ENCODE results near the gene PMEPA1. TPM values are rescaled to one million over a fixed set of nuclear protein-coding genes. Genes with fewer than 3 reads are reported as not detected.

PMEPA1 gene
- total RNA-seq, 1 donor from 2014 or later: 11.7 TPM

DNA sequence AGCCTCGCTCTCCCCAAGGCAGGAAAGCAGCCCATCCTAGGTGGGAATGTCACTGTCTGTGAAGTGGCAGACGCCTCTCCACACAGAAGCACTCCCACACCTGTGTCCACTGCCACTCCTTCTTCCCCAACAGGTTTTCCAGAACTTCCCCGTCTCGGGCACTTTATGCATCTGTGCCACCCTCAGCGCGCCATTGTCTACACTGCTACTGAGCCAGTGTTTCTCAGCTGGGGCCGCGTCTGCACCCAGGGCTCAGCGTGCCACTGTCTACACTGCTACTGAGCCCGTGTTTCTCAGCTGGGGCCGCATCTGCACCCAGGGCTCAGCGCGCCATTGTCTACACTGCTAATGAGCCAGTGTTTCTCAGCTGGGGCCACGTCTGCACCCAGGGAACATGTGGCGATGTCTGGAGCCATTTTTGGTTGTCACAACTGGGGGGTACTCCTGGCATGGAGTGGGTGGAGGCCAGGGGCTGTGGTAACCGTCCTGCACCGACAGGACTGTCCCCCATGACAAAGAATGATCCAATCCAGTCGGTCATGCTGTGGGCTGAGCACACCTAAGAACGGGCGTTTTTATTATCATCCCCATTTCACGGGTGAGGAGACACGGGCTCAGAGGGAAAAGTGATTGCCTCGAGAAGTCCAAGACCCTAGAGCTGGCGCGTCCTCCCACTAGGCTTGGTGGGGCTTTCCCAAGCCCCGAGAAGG lies 47.9 kb downstream of the PMEPA1 start:
- no peak for DNase-seq

DNA sequence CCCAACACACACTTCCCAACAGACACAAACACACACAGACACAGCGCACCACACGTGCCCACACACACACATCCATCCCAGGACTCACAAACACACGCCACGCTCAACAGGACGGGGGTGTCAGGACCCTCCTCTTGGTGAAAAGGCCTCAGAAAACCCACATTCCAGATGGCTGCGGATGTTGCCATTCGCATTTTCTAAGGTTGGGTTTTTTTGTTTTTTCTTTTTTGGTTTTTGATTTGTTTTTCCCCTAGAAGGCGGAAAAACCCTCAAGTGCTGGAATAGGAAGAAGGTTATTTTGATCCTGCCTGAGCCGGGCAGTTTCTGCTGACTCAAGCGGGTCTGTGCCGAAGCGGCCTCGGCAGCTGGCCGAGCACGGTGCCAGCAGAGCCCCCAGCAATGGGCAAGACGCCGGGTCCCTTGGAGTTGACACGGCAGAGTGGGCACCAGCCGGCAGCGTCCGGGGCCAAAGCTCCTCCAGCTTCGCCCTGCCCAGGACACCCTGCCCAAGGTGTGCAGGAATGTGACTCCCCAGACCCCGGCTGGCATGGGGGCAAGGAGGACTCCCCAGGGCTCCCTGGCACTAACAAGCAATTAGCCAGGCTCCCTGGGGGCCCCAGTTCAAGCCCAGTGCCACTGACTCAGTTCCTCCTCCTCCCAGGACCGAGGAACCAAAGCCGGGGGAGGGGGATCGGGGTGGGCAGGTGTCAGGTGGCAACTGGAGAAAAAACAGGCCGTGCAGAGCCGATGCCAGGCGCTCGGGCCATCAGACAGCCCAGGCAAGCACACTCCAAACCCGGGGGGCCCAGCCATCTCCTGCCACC lies 48.7 kb downstream of the PMEPA1 start:
- no peak for DNase-seq

DNA sequence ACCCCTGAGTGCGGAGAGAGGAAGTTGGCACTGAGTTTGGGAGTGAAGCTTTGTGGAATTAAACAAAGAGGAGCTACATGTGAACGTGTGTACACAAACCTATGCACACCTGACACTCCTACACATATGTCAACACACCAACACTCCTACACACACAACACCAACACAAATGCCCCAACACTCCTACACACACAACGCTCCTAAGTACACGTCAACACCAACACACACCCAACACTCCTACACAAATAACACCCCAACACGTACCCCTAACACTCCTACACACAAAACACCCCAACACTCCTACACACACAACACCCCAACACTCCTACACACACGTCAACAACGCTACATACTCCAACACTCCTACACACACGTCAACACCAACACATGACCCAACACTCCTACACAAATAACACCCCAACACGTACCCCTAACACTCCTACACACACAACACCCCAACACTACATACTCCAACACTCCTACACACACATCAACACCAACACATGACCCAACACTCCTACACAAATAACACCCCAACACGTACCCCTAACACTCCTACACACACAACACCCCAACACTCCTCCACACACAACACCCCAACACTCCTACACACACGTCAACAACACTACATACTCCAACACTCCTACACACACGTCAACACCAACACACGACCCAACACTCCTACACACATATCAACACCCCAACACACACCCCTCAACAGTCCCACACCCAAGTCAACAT lies 49.5 kb downstream of the PMEPA1 start:
- DNase-seq: no peak

GRCh38 chr20:57659517-57660180 lies 50.2 kb downstream of the PMEPA1 start:
- no peak for DNase-seq

- no peak for DNase-seq
Measured at GRCh38 chr20:57658833-57659516, 50.8 kb downstream of the PMEPA1 start.

DNA sequence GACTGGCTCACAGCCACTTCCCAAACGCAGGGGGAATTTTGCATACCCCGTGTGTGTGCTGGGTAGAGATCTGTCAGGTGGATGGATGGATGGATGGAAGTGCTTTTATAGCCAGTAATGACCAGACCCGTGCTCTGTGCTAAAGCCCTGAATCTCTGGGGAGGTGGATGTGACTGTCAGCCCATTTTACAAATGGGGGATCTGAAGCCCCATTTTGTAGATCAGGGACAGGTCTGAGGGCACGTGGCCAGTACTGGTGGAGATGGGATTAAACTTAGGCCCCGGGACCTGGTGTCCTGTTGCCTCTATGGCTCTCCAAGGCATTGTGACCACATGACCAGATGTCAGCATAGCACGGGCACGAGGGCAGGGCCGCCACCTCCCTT lies 51.4 kb downstream of the PMEPA1 start:
- DNase-seq: no peak

DNA sequence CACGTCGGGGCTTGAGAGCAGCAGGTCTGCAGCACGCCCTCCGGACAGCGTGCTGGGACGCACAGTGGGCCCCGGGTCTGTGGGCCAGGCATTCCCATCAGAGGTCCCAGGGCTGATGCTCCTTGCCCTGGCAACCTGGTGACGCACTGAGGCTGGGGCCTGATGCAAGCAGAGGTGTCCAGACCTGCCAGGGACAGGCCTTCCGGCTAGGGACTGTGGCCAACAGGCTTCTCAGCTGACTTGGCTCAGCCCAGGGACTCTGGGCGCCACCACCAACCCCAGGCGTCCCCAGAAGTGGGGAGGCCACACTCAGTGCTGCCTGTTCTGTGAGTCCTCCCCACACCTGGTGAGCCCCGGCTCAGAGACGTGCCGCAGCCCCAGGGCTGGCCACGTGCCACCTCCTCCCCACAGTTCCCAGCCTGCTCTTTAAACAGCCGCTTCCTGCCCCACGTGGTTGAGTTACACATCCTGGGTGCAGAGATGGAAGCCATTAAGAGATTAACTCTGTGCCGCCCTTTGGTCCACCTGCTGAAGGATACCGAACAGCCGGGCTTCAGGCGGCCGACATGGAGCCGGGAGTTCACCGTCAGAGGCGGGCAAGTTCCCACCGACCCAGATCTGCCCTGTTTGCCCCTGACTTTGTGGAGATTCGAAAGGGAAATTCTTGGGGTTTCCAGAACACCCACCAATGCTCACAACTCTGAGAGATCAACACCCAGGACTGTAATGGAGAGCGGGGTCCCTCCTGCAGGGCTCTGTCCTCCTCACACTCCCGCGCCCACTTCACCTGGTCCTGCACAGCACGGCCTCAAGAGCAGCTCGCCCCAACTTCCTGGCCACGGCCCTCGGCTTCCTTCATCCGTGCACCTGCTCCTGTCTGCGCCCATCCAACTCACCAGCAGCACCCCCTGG lies 52.0 kb downstream of the PMEPA1 start:
- DNase-seq: no peak

DNA sequence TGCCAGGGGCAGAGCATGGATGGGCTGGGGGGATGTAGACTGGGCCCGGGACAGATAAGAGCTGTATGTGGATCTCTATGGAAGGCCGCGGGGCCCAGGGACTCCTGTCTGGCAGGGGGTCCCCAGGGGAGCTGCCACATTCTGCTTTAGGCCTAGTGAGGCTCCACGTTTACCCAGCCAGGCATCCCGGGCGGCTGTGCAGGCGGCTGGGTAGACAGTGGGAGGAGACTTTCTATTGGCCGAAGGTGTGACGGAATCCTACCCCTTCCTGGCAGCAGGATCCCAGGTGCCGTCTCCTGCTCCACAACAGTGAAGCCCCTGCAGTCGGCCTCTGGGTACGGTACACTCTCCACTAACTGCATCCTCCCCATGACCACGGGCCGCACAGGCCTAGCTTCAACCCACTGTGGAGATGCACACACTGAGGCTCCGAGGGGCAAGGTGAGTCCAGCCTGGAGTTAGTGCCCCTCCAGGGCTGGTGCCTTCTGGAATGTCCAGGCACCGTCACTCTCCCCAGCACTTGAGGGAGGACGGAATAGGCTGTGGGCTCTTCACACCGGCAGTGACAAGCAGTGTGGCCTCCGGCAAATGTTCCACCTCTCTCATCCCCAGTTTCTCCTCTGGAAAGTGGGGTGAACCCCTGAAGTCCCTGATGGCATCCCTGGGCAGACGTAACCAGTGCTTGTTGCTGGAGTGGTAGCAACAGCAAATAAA lies 52.8 kb downstream of the PMEPA1 start:
- no peak for DNase-seq

DNA sequence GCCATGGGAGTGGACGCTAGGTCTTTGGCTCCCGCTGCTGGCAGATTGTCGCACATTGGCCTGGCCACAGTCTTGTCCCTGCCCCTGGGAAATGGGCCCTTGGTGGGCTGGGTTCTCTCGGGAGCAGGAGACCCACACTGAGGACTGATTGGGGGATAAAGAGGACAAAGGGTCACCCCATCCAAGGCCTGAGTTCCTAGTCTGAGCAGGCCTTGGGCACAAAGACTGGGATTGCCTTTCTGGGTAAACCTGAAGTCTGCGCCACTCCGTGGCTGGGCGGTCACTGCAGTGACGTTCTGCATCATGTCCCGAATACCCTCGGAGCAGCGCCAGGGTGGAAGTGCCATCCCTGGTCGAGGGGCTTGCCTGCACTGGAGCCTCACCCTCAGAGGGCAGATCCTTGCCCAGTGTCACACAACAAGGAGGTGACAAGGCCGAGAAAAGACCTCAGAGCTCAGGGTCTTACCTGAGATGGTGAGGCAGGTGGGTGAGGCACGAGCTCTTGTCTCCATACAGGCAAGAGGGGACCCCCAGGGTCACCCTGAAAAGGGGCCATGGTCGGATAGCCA lies 53.5 kb downstream of the PMEPA1 start:
- no peak for DNase-seq

- no peak for DNase-seq
Measured at GRCh38 chr20:57655809-57656155, 54.0 kb downstream of the PMEPA1 start.

- no peak for DNase-seq
Measured at GRCh38 chr20:57654998-57655808, 54.6 kb downstream of the PMEPA1 start.

DNA sequence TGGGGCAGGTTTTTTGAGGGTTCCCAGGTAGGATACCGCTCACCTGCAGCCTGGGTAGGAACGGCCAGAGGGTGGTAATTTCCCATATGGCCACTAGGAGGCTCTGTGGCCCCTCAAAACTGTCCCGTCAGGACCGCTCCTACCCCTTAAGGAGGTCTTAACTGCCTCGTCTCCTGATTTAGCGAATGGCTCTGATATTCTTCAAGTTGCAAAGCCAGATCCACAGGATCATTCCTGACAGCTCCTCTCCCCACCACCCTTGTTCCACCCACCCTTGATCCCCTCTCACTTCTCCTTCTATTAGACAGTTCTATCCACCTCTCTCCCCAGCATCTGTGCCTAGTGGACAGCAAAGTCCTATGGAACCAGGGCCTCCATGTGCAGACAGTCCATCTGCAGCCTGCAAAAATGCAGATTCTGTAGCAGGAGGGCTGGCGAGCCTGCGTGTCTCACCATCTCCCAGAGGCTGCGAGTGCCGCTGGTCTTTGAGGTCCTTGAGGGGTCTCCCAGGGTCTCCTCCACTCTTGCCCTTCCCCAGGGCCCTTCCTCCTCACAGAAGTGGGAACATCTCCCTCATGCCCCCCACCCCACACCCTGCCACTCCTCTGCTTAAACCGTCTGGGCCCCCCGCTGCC lies 55.3 kb downstream of the PMEPA1 start:
- peak; percentile 41 for DNase-seq

- DNase-seq: no peak
Measured at GRCh38 chr20:57653910-57654309, 55.9 kb downstream of the PMEPA1 start.

DNA sequence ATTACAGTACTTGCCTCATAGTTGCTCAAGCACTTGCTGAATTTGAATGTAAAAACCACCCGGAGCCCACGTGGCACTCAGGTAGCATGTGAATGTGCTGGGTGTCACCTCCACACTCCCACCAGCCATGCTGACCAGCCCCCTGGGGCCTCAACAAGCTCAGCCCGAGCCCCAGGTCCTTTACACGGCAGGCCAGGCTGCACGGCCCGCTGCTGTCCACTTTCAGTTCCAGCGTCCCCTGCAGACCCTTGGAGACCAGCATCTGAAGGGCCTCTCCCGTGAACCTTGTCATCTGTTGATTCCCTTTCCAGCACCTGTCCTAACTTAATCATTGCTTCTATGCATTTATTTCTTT lies 56.3 kb downstream of the PMEPA1 start:
- DNase-seq: no peak

DNA sequence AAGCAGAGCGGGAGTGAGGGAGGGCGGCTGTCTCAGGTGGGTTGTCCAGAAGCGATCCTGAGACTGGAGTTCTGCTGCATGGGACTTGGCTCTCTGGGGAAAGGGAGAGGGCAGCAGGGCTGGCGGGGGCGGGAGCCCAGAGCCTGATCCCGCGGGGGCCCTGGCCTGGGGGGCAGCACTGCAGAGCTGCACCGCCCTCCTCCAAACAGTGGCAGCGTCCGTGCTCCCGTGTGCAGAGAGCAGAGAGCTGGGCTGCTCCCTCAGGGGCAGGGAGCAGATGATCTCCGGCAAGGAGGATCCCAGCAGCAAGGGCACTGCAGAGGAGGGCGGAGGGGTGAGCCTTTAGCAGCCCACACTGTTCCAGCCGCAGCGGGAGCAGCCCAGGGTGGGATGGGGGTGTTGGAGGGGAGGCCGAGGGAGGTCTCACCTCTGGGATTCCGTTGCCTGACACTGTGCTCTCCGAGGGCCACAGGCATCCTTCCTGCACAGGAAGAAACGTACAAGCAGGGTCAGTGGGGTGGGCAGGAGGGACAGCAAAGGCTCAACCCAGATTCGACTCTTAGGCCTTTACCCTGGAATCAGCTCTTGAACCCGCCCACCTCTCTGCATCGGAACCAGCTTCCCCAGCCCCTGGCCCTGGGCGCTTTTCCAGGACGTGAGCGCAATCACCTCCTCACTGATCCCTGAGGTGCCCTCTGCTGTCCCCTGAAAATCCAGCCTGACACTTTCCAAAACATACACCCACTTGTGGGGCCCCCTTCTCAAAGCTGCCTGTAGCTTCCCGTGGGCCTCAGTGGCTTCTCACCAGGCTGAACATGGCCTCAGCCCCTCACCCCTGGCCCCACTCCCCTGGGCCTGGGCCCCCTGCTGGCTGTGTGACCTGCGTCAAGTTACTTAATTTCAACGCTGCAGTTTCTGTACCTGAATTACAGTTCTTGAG lies 56.9 kb downstream of the PMEPA1 start:
- no peak for DNase-seq

GRCh38 chr20:57651881-57652605 lies 57.8 kb downstream of the PMEPA1 start:
- no peak for DNase-seq
